Stimulated activated naive B cell treated with anti-CD40 and anti-IgM and Interleukin-4, amounts not matched to agents 10 μg/mL and 1 μg/mL and 100 μg/mL, for 72 hours (primary cell): Measurements from ENCODE around the gene EMILIN1.

Experiments
- ATAC-seq, 2 donors: fragments of 150-1000 bp; cut with Tn5 transposase; replicated peaks; 2 replicates each; pipeline ENCODE4 v1.10.0; 2021; ENCODE audit warnings: moderate library complexity in 1 of 2
- DNase-seq: peaks from one replicate; pipeline ENCODE4 v3.0.0; 2021
- H3K27ac Mint-ChIP-seq: one replicate; pipeline ENCODE4 v1.8.0; 2022; ENCODE audit warnings: mild to moderate bottlenecking, mixed read lengths
- H3K27me3 Mint-ChIP-seq, 2 donors: one replicate each; pipeline ENCODE4 v1.8.0; 2022; ENCODE audit warnings: mixed read lengths in 2 of 2
- H3K36me3 Mint-ChIP-seq, 2 donors: one replicate each; pipeline ENCODE4 v1.8.0; 2022; ENCODE audit warnings: mixed read lengths in 2 of 2, mild to moderate bottlenecking in 1 of 2
- H3K4me1 Mint-ChIP-seq, 2 donors: one replicate each; pipeline ENCODE4 v1.8.0; 2022; ENCODE audit warnings: mixed read lengths in 2 of 2, mild to moderate bottlenecking in 1 of 2
- H3K4me3 Mint-ChIP-seq, 2 donors: one replicate each; pipeline ENCODE4 v1.8.0; 2022; ENCODE audit warnings: mild to moderate bottlenecking in 2 of 2, mixed read lengths in 2 of 2, moderate library complexity in 1 of 2
- H3K9me3 Mint-ChIP-seq, 2 donors: one replicate each; pipeline ENCODE4 v1.8.0; 2022; ENCODE audit warnings: mixed read lengths in 2 of 2, mild to moderate bottlenecking in 1 of 2

Gene EMILIN1

GRCh38 chr2:27079233-27080139 is 1.1 kb downstream of the EMILIN1 start:
- Mint-ChIP-seq H3K27ac (peak overlapping the region; percentile 56), H3K9me3 (peaks cover 0 to 3% of the 10 kb centered on the region in 2 donors), H3K4me1 (peaks cover 35 to 62% of the 10 kb centered on the region in 2 donors), H3K4me3 (no peak overlapping the region), H3K36me3 (no peaks in the 10 kb centered on the region), H3K27me3 (peaks cover 4 to 18% of the 10 kb centered on the region in 2 donors)
- DNase-seq (no peak), ATAC-seq (no peak)

GRCh38 chr2:27080140-27080469 is 1.7 kb downstream of the EMILIN1 start:
- peaks cover 4 to 18% of the 10 kb centered on the region in 2 donors for H3K27me3 Mint-ChIP-seq
- no peaks in the 10 kb centered on the region for H3K36me3 Mint-ChIP-seq
- ATAC-seq (no peak), DNase-seq (no peak)
- peaks cover 30 to 58% of the 10 kb centered on the region in 2 donors for H3K4me1 Mint-ChIP-seq
- peak overlapping the region in 1 of 2 donors; percentile 1 for H3K4me3 Mint-ChIP-seq
- H3K27ac Mint-ChIP-seq: peak overlapping the region; percentile 51
- H3K9me3 Mint-ChIP-seq: peaks cover 0 to 3% of the 10 kb centered on the region in 2 donors

DNA sequence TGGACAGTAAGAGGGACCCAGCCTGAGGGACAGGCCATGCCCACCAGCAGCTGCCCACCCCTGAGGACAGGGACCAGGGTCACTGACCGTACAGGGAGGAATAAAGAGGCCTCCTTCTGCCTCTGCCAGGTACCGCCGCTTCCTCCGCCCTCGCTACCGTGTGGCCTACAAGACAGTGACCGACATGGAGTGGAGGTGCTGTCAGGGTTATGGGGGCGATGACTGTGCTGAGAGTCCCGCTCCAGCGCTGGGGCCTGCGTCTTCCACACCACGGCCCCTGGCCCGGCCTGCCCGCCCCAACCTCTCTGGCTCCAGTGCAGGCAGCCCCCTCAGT is 2.2 kb downstream of the EMILIN1 start:
- Mint-ChIP-seq H3K9me3 (peaks cover 0 to 3% of the 10 kb centered on the region in 2 donors), H3K4me3 (no peak overlapping the region), H3K36me3 (no peaks in the 10 kb centered on the region), H3K27ac (peak overlapping the region; percentile 94), H3K27me3 (peaks cover 4 to 18% of the 10 kb centered on the region in 2 donors), H3K4me1 (peaks cover 31 to 58% of the 10 kb centered on the region in 2 donors)
- DNase-seq (no peak), ATAC-seq (no peak)

- no peak overlapping the region for H3K4me3 Mint-ChIP-seq
- H3K27ac Mint-ChIP-seq: no peak overlapping the region
- H3K27me3 Mint-ChIP-seq: peaks cover 4 to 18% of the 10 kb centered on the region in 2 donors
- H3K9me3 Mint-ChIP-seq: peaks cover 0 to 2% of the 10 kb centered on the region in 2 donors
- no peak for ATAC-seq
- no peaks in the 10 kb centered on the region for H3K36me3 Mint-ChIP-seq
- DNase-seq: no peak
- H3K4me1 Mint-ChIP-seq: peaks cover 28 to 59% of the 10 kb centered on the region in 2 donors
These were observed 3.8 kb downstream of the EMILIN1 start for GRCh38 chr2:27081984-27082772.

GRCh38 chr2:27082773-27083409 is 4.5 kb downstream of the EMILIN1 start:
- Mint-ChIP-seq H3K27me3 (peaks cover 4 to 15% of the 10 kb centered on the region in 2 donors), H3K9me3 (peaks cover 0 to under 1% of the 10 kb centered on the region in 2 donors), H3K36me3 (no peaks in the 10 kb centered on the region), H3K4me3 (no peak overlapping the region), H3K4me1 (peaks cover 23 to 56% of the 10 kb centered on the region in 2 donors), H3K27ac (no peak overlapping the region)
- ATAC-seq (no peak), DNase-seq (no peak)

GRCh38 chr2:27083410-27084296 is 5.2 kb downstream of the EMILIN1 start:
- peaks cover 1 to 8% of the 10 kb centered on the region in 2 donors for H3K27me3 Mint-ChIP-seq
- H3K4me3 Mint-ChIP-seq: peak overlapping the region in 1 of 2 donors; percentile 43
- H3K36me3 Mint-ChIP-seq: no peaks in the 10 kb centered on the region
- ATAC-seq (no peak), DNase-seq (no peak)
- peaks cover 22 to 49% of the 10 kb centered on the region in 2 donors for H3K4me1 Mint-ChIP-seq
- H3K27ac Mint-ChIP-seq: peak overlapping the region; percentile 32
- H3K9me3 Mint-ChIP-seq: no peaks in the 10 kb centered on the region

- Mint-ChIP-seq H3K36me3 (no peaks in the 10 kb centered on the region), H3K4me3 (peak overlapping the region; percentile 12 to 32), H3K27ac (no peak overlapping the region), H3K27me3 (no peaks in the 10 kb centered on the region), H3K9me3 (no peaks in the 10 kb centered on the region), H3K4me1 (peaks cover 22 to 46% of the 10 kb centered on the region in 2 donors)
- DNase-seq (no peak), ATAC-seq (no peak)
These were observed 6.1 kb downstream of the EMILIN1 start for GRCh38 chr2:27084297-27085061.

GRCh38 chr2:27085062-27085672 is 6.8 kb downstream of the EMILIN1 start:
- Mint-ChIP-seq H3K36me3 (no peaks in the 10 kb centered on the region), H3K4me3 (peak overlapping the region; percentile 89 to 92), H3K27me3 (no peaks in the 10 kb centered on the region), H3K9me3 (no peaks in the 10 kb centered on the region), H3K4me1 (peaks cover 21 to 43% of the 10 kb centered on the region in 2 donors), H3K27ac (peak overlapping the region; percentile 31)
- ATAC-seq (no peak), DNase-seq (no peak)

- peaks cover 18 to 38% of the 10 kb centered on the region in 2 donors for H3K4me1 Mint-ChIP-seq
- DNase-seq (peak; percentile 24), ATAC-seq (peak; percentile 1 to 7)
- no peaks in the 10 kb centered on the region for H3K27me3 Mint-ChIP-seq
- H3K4me3 Mint-ChIP-seq: peak overlapping the region; percentile 89 to 92
- no peaks in the 10 kb centered on the region for H3K9me3 Mint-ChIP-seq
- H3K36me3 Mint-ChIP-seq: no peaks in the 10 kb centered on the region
- H3K27ac Mint-ChIP-seq: peak overlapping the region; percentile 31
These were observed 7.3 kb downstream of the EMILIN1 start for GRCh38 chr2:27085673-27086089.

- DNase-seq (peak; percentile 98), ATAC-seq (peak; percentile 91)
- H3K27me3 Mint-ChIP-seq: no peaks in the 10 kb centered on the region
- H3K27ac Mint-ChIP-seq: peak overlapping the region; percentile 86
- H3K36me3 Mint-ChIP-seq: no peaks in the 10 kb centered on the region
- H3K4me3 Mint-ChIP-seq: peak overlapping the region; percentile 89 to 92
- peaks cover 14 to 33% of the 10 kb centered on the region in 2 donors for H3K4me1 Mint-ChIP-seq
- H3K9me3 Mint-ChIP-seq: no peaks in the 10 kb centered on the region
These were observed 7.8 kb downstream of the EMILIN1 start for GRCh38 chr2:27086090-27086723.

DNA sequence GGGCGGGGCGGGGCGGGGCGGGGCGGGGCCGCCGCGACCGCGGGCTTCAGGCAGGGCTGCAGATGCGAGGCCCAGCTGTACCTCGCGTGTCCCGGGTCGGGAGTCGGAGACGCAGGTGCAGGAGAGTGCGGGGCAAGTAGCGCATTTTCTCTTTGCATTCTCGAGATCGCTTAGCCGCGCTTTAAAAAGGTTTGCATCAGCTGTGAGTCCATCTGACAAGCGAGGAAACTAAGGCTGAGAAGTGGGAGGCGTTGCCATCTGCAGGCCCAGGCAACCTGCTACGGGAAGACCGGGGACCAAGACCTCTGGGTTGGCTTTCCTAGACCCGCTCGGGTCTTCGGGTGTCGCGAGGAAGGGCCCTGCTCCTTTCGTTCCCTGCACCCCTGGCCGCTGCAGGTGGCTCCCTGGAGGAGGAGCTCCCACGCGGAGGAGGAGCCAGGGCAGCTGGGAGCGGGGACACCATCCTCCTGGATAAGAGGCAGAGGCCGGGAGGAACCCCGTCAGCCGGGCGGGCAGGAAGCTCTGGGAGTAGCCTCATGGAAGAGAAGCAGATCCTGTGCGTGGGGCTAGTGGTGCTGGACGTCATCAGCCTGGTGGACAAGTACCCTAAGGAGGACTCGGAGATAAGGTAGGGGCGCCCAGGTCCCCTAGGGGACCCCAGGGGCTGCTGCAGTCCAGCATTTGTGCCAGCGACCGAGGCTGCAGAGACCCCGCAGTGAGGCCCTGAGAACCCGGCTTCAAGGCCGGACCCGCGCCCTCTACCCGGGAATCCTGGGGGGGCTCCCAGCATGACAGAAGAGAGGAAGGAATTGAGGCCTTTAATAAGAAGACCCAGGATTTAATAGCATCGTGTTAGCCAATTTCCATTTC is 8.5 kb downstream of the EMILIN1 start, which contains the start of gene KHK:
TSS of gene KHK (plus strand) at position 49 of the 870 bp plus-strand sequence. CDS start at position 537, 488 bp downstream.
- ATAC-seq (peak; percentile 3 to 7), DNase-seq (no peak)
- H3K27me3 Mint-ChIP-seq: no peaks in the 10 kb centered on the region
- H3K4me3 Mint-ChIP-seq: peak within 1 kb of the TSS; percentile 89 to 92
- H3K9me3 Mint-ChIP-seq: no peaks in the 10 kb centered on the region
- H3K36me3 Mint-ChIP-seq: no peaks in the 10 kb centered on the region
- peaks cover 9 to 26% of the 10 kb centered on the region in 2 donors for H3K4me1 Mint-ChIP-seq
- H3K27ac Mint-ChIP-seq: peak within 1 kb of the TSS; percentile 86
